ENCODE data around the gene SLC39A6.

The SLC39A6 gene

DNA sequence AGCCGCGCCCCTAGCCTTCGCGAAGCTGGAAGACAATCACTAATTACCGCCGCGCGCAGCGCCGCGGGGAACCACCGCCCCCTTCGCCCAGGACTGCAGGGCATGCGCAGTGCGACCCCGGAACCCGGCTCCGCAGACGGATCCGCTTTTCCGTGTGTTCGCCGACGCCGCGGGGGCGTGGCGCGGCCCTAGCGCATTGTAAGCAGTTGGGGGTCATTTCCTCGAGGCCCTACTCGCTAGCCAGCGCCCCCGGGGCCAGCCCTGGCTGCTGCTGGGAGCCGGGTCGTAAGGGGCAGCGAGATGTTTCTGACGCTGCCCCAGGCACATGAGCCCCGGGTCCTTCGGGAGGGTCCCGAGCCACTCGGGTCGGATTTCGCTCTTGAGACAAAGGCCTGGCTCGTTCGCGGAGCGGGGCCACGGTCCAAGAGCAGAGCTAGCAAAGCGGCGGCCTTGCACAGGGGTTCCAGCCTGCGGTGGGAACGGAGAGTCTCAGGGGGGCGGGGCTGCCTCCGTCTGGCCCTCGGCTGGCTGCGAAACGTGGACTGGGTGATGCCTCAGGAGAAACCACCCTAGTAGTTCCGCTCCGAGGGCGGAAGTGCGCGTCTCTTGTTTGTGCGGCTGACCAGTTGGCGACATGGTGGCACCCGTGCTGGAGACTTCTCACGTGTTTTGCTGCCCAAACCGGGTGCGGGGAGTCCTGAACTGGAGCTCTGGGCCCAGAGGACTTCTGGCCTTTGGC lies at the start of gene SLC39A6, which contains the start of gene ELP2 (continued):
- TF ChIP-seq, protein P1, sequence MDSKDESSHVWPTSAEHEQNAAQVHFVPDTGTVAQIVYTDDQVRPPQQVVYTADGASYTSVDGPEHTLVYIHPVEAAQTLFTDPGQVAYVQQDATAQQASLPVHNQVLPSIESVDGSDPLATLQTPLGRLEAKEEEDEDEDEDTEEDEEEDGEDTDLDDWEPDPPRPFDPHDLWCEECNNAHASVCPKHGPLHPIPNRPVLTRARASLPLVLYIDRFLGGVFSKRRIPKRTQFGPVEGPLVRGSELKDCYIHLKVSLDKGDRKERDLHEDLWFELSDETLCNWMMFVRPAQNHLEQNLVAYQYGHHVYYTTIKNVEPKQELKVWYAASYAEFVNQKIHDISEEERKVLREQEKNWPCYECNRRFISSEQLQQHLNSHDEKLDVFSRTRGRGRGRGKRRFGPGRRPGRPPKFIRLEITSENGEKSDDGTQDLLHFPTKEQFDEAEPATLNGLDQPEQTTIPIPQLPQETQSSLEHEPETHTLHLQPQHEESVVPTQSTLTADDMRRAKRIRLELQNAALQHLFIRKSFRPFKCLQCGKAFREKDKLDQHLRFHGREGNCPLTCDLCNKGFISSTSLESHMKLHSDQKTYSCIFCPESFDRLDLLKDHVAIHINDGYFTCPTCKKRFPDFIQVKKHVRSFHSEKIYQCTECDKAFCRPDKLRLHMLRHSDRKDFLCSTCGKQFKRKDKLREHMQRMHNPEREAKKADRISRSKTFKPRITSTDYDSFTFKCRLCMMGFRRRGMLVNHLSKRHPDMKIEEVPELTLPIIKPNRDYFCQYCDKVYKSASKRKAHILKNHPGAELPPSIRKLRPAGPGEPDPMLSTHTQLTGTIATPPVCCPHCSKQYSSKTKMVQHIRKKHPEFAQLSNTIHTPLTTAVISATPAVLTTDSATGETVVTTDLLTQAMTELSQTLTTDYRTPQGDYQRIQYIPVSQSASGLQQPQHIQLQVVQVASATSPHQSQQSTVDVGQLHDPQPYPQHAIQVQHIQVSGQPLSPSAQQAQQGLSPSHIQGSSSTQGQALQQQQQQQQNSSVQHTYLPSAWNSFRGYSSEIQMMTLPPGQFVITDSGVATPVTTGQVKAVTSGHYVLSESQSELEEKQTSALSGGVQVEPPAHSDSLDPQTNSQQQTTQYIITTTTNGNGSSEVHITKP (tag by site-specific recombination; IDR thresholded peaks at IDR 0.05): peak; percentile 80
- TF ChIP-seq SP2 (tag by site-specific recombination; IDR thresholded peaks at IDR 0.05) (peak; percentile 58), ZNF549 (tag by site-specific recombination; IDR thresholded peaks at IDR 0.05) (no peak), HOXA7 (CRISPR knock-in tag; IDR thresholded peaks at IDR 0.05; ENCODE audit: borderline replicate concordance) (no peak), ZXDB (tag by site-specific recombination; IDR thresholded peaks at IDR 0.05) (peak; percentile 98), ZNF544 (tag by site-specific recombination; IDR thresholded peaks at IDR 0.05) (no peak), ZNF837 (tag by site-specific recombination; IDR thresholded peaks at IDR 0.05) (no peak), TCF7L2 (IDR thresholded peaks at IDR 0.05; ENCODE audit: borderline replicate concordance, low read depth, low read length) (no peak), ZNF335 (tag by site-specific recombination; conservative IDR thresholded peaks at IDR 0.05) (peak; percentile 95), ZNF169 (tag by site-specific recombination; IDR thresholded peaks at IDR 0.05) (no peak), ZSCAN30 (tag by site-specific recombination; IDR thresholded peaks at IDR 0.05) (peak; percentile 37), ZNF529 (tag by site-specific recombination; IDR thresholded peaks at IDR 0.05; ENCODE audit: insufficient replicate concordance) (no peak), SP7 (tag by site-specific recombination; IDR thresholded peaks at IDR 0.05) (peak; percentile 82), ZNF530 (tag by site-specific recombination; IDR thresholded peaks at IDR 0.05; ENCODE audit: low read depth) (no peak), ZNF311 (tag by site-specific recombination; IDR thresholded peaks at IDR 0.05; ENCODE audit: borderline replicate concordance) (no peak), TRIM28 (IDR thresholded peaks at IDR 0.05; ENCODE audit: borderline replicate concordance, low read length) (peak; percentile 73; the same call in 1 of the 2 replicates), ZNF658 (tag by site-specific recombination; IDR thresholded peaks at IDR 0.05) (no peak), SP3 (tag by site-specific recombination; IDR thresholded peaks at IDR 0.05) (peak; percentile 81), ZSCAN23 (tag by site-specific recombination; IDR thresholded peaks at IDR 0.05) (0 out of 2 replicates have a peak, but pooled peaks have one; percentile 1), ZFP41 (tag by site-specific recombination; IDR thresholded peaks at IDR 0.05; ENCODE audit: borderline replicate concordance) (no peak), HOXC10 (CRISPR knock-in tag; IDR thresholded peaks at IDR 0.05) (no peak; the same call in 1 of the 2 replicates), ZBTB21 (tag by site-specific recombination; IDR thresholded peaks at IDR 0.05) (0 out of 2 replicates have a peak, but pooled peaks have one; percentile 21), FEZF1 (tag by site-specific recombination; IDR thresholded peaks at IDR 0.05) (no peak), ZNF777 (tag by site-specific recombination; IDR thresholded peaks at IDR 0.05; ENCODE audit: borderline replicate concordance) (peak; percentile 46; the same call in 1 of the 2 replicates), IKZF3 (tag by site-specific recombination; IDR thresholded peaks at IDR 0.05) (no peak), KLF8 (tag by site-specific recombination; IDR thresholded peaks at IDR 0.05) (peak; percentile 51; the same call in 1 of the 2 replicates), ZNF223 (tag by site-specific recombination; IDR thresholded peaks at IDR 0.05) (no peak), ZBTB48 (tag by site-specific recombination; IDR thresholded peaks at IDR 0.05) (peak; percentile 92), ZNF423 (tag by site-specific recombination; IDR thresholded peaks at IDR 0.05) (no peak), EGR2 (tag by site-specific recombination; IDR thresholded peaks at IDR 0.05; ENCODE audit: low read depth) (peak; percentile 59), KLF16 (tag by site-specific recombination; IDR thresholded peaks at IDR 0.05) (peak; percentile 95), WT1 (tag by site-specific recombination; IDR thresholded peaks at IDR 0.05) (peak; percentile 32; the same call in 1 of the 2 replicates)
- TF ChIP-seq, protein P2, sequence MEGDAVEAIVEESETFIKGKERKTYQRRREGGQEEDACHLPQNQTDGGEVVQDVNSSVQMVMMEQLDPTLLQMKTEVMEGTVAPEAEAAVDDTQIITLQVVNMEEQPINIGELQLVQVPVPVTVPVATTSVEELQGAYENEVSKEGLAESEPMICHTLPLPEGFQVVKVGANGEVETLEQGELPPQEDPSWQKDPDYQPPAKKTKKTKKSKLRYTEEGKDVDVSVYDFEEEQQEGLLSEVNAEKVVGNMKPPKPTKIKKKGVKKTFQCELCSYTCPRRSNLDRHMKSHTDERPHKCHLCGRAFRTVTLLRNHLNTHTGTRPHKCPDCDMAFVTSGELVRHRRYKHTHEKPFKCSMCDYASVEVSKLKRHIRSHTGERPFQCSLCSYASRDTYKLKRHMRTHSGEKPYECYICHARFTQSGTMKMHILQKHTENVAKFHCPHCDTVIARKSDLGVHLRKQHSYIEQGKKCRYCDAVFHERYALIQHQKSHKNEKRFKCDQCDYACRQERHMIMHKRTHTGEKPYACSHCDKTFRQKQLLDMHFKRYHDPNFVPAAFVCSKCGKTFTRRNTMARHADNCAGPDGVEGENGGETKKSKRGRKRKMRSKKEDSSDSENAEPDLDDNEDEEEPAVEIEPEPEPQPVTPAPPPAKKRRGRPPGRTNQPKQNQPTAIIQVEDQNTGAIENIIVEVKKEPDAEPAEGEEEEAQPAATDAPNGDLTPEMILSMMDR (tag by site-specific recombination; IDR thresholded peaks at IDR 0.05): peak; percentile 44; the same call in 1 of the 2 replicates
